ENCODE results near the gene TCHP. TPM values are rescaled to one million over a fixed set of nuclear protein-coding genes. Genes with fewer than 3 reads are reported as not detected.

The TCHP gene
- total and polyA plus RNA-seq, 2 experiments from 2014 or later, result 3.1 to 6.2 TPM

GRCh38 chr12:109897029-109897428 is 3.0 kb upstream of the TCHP start:
- no peak for ATAC-seq
- Mint-ChIP-seq H3K36me3 (ENCODE audit: low read depth) (no peaks in the 10 kb centered on the region), H3K27ac (no peak overlapping the region), H3K4me1 (peaks cover 15% of the 10 kb centered on the region), H3K4me3 (no peak overlapping the region), H3K9me3 (no peaks in the 10 kb centered on the region; the same call in 2 of the 3 replicates), H3K27me3 (ENCODE audit: insufficient read depth, low read depth, poor library complexity) (peaks cover 81% of the 10 kb centered on the region)
- Histone ChIP-seq H3K4me3 (no peak overlapping the region), H3F3A (replicated peaks; ENCODE audit: low read depth) (no peaks in the 10 kb centered on the region; the same call in 1 of the 2 replicates), H3K27ac (ENCODE audit: low read depth) (no peak overlapping the region), H2AFZ (no peak overlapping the region), H3K27me3 (ENCODE audit: insufficient read depth) (peaks cover 97% of the 10 kb centered on the region), H4K20me1 (replicated peaks; ENCODE audit: insufficient read depth) (peaks cover 5% of the 10 kb centered on the region), H3K9me2 (ENCODE audit: insufficient read depth) (no peaks in the 10 kb centered on the region), H3K36me3 (ENCODE audit: insufficient read depth) (no peaks in the 10 kb centered on the region), H3K79me2 (replicated peaks; ENCODE audit: insufficient read depth) (no peaks in the 10 kb centered on the region), H3K4me2 (no peak overlapping the region), H3K4me1 (ENCODE audit: insufficient read depth) (peaks cover 9% of the 10 kb centered on the region)
- no peak for DNase-seq (ENCODE audit: low spot score)
- TF ChIP-seq, protein P1, sequence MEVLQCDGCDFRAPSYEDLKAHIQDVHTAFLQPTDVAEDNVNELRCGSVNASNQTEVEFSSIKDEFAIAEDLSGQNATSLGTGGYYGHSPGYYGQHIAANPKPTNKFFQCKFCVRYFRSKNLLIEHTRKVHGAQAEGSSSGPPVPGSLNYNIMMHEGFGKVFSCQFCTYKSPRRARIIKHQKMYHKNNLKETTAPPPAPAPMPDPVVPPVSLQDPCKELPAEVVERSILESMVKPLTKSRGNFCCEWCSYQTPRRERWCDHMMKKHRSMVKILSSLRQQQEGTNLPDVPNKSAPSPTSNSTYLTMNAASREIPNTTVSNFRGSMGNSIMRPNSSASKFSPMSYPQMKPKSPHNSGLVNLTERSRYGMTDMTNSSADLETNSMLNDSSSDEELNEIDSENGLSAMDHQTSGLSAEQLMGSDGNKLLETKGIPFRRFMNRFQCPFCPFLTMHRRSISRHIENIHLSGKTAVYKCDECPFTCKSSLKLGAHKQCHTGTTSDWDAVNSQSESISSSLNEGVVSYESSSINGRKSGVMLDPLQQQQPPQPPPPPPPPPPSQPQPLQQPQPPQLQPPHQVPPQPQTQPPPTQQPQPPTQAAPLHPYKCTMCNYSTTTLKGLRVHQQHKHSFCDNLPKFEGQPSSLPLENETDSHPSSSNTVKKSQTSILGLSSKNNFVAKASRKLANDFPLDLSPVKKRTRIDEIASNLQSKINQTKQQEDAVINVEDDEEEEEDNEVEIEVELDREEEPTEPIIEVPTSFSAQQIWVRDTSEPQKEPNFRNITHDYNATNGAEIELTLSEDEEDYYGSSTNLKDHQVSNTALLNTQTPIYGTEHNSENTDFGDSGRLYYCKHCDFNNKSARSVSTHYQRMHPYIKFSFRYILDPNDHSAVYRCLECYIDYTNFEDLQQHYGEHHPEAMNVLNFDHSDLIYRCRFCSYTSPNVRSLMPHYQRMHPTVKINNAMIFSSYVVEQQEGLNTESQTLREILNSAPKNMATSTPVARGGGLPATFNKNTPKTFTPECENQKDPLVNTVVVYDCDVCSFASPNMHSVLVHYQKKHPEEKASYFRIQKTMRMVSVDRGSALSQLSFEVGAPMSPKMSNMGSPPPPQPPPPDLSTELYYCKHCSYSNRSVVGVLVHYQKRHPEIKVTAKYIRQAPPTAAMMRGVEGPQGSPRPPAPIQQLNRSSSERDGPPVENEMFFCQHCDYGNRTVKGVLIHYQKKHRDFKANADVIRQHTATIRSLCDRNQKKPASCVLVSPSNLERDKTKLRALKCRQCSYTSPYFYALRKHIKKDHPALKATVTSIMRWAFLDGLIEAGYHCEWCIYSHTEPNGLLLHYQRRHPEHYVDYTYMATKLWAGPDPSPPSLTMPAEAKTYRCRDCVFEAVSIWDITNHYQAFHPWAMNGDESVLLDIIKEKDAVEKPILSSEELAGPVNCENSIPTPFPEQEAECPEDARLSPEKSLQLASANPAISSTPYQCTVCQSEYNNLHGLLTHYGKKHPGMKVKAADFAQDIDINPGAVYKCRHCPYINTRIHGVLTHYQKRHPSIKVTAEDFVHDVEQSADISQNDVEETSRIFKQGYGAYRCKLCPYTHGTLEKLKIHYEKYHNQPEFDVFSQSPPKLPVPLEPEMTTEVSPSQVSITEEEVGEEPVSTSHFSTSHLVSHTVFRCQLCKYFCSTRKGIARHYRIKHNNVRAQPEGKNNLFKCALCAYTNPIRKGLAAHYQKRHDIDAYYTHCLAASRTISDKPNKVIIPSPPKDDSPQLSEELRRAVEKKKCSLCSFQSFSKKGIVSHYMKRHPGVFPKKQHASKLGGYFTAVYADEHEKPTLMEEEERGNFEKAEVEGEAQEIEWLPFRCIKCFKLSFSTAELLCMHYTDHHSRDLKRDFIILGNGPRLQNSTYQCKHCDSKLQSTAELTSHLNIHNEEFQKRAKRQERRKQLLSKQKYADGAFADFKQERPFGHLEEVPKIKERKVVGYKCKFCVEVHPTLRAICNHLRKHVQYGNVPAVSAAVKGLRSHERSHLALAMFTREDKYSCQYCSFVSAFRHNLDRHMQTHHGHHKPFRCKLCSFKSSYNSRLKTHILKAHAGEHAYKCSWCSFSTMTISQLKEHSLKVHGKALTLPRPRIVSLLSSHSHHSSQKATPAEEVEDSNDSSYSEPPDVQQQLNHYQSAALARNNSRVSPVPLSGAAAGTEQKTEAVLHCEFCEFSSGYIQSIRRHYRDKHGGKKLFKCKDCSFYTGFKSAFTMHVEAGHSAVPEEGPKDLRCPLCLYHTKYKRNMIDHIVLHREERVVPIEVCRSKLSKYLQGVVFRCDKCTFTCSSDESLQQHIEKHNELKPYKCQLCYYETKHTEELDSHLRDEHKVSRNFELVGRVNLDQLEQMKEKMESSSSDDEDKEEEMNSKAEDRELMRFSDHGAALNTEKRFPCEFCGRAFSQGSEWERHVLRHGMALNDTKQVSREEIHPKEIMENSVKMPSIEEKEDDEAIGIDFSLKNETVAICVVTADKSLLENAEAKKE (CRISPR knock-in tag; IDR thresholded peaks at IDR 0.05), result no peak
- TF ChIP-seq POLR2AphosphoS5 (IDR thresholded peaks at IDR 0.05; ENCODE audit: low read depth) (no peak), ZNF331 (CRISPR knock-in tag; IDR thresholded peaks at IDR 0.05; ENCODE audit: low read depth) (no peak), ETS1 (IDR thresholded peaks at IDR 0.05) (no peak), NANOG (IDR thresholded peaks at IDR 0.05; ENCODE audit: borderline replicate concordance) (no peak), STAT1 (IDR thresholded peaks at IDR 0.05; ENCODE audit: unreplicated experiment) (no peak), JUNB (IDR thresholded peaks at IDR 0.05; ENCODE audit: unreplicated experiment) (no peak), ZNF114 (CRISPR knock-in tag; IDR thresholded peaks at IDR 0.05) (no peak), REST (IDR thresholded peaks at IDR 0.05; ENCODE audit: unreplicated experiment) (no peak), CREB1 (CRISPR knock-in tag; IDR thresholded peaks at IDR 0.05; ENCODE audit: low read depth) (no peak), EZH2 (IDR thresholded peaks at IDR 0.05; ENCODE audit: low read depth, unreplicated experiment) (no peak)
- TF ChIP-seq, protein P2, sequence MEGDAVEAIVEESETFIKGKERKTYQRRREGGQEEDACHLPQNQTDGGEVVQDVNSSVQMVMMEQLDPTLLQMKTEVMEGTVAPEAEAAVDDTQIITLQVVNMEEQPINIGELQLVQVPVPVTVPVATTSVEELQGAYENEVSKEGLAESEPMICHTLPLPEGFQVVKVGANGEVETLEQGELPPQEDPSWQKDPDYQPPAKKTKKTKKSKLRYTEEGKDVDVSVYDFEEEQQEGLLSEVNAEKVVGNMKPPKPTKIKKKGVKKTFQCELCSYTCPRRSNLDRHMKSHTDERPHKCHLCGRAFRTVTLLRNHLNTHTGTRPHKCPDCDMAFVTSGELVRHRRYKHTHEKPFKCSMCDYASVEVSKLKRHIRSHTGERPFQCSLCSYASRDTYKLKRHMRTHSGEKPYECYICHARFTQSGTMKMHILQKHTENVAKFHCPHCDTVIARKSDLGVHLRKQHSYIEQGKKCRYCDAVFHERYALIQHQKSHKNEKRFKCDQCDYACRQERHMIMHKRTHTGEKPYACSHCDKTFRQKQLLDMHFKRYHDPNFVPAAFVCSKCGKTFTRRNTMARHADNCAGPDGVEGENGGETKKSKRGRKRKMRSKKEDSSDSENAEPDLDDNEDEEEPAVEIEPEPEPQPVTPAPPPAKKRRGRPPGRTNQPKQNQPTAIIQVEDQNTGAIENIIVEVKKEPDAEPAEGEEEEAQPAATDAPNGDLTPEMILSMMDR (conservative IDR thresholded peaks at IDR 0.05; ENCODE audit: low read depth in 2 of 2), result no peak
